ENCODE measurements around the gene LETM1.
A peak's percentile ranks its signal among the peaks of the same experiment; 100 is the strongest.

The LETM1 gene

GRCh38 chr4:1868912-1869311 lies 13.0 kb upstream of the LETM1 start:
- H3K4me1 Mint-ChIP-seq, result peaks cover 11 to 25% of the 10 kb centered on the region in 2 donors
- H3K27me3 Mint-ChIP-seq, result no peaks in the 10 kb centered on the region
- no peak for ATAC-seq (replicated peaks)
- H3K27ac Mint-ChIP-seq, result no peak overlapping the region
- no peaks in the 10 kb centered on the region for H3K9me3 Mint-ChIP-seq
- DNase-seq, result no peak
- no peak overlapping the region for H3K4me3 Mint-ChIP-seq
- H3K36me3 Mint-ChIP-seq, result peaks cover 3 to 4% of the 10 kb centered on the region in 2 donors

- DNase-seq (no peak), ATAC-seq (replicated peaks) (no peak)
- peaks cover 3 to 4% of the 10 kb centered on the region in 2 donors for H3K36me3 Mint-ChIP-seq
- no peak overlapping the region for H3K4me3 Mint-ChIP-seq
- no peak overlapping the region for H3K27ac Mint-ChIP-seq
- no peaks in the 10 kb centered on the region for H3K9me3 Mint-ChIP-seq
- H3K4me1 Mint-ChIP-seq, result peaks cover 12 to 25% of the 10 kb centered on the region in 2 donors
- H3K27me3 Mint-ChIP-seq, result no peaks in the 10 kb centered on the region
Observed at GRCh38 chr4:1868293-1868692, 12.3 kb upstream of the LETM1 start.

DNA sequence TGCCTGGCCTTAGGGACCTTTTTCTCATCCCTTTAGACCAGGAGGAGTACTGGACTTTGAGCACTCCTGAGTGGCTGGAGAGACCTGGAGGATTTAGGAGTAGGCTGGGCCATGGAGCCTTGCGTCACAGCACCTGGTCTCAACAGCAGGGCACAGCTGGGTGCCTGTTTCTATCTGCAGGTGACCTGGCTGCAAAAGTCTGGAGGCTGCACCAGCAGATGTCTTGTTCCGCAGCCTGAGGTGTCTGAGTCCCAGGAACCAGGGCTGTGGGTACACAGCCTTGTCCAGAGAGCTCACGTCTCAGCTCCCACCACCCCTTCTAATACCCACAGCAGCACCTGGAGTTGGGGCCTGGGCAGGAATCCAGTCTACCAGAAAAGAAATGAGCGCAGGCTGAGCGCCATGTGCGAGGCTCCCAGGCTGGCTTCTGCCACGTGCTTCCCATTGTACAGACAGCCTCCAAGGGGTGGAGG lies 10.3 kb upstream of the LETM1 start:
- H3K36me3 Mint-ChIP-seq, result no peaks in the 10 kb centered on the region
- peak overlapping the region; percentile 37 for H3K27ac Mint-ChIP-seq
- no peak for DNase-seq
- peaks cover 21 to 34% of the 10 kb centered on the region in 2 donors for H3K4me1 Mint-ChIP-seq
- no peaks in the 10 kb centered on the region for H3K27me3 Mint-ChIP-seq
- H3K9me3 Mint-ChIP-seq, result no peaks in the 10 kb centered on the region
- no peak overlapping the region for H3K4me3 Mint-ChIP-seq
- no peak for ATAC-seq (replicated peaks)

- Mint-ChIP-seq H3K4me3 (no peak overlapping the region), H3K9me3 (no peaks in the 10 kb centered on the region), H3K27me3 (no peaks in the 10 kb centered on the region), H3K4me1 (peaks cover 20 to 30% of the 10 kb centered on the region in 2 donors), H3K36me3 (no peaks in the 10 kb centered on the region), H3K27ac (no peak overlapping the region)
- DNase-seq, result no peak
- no peak for ATAC-seq (replicated peaks)
Observed at GRCh38 chr4:1864076-1865008, 8.4 kb upstream of the LETM1 start.

DNA sequence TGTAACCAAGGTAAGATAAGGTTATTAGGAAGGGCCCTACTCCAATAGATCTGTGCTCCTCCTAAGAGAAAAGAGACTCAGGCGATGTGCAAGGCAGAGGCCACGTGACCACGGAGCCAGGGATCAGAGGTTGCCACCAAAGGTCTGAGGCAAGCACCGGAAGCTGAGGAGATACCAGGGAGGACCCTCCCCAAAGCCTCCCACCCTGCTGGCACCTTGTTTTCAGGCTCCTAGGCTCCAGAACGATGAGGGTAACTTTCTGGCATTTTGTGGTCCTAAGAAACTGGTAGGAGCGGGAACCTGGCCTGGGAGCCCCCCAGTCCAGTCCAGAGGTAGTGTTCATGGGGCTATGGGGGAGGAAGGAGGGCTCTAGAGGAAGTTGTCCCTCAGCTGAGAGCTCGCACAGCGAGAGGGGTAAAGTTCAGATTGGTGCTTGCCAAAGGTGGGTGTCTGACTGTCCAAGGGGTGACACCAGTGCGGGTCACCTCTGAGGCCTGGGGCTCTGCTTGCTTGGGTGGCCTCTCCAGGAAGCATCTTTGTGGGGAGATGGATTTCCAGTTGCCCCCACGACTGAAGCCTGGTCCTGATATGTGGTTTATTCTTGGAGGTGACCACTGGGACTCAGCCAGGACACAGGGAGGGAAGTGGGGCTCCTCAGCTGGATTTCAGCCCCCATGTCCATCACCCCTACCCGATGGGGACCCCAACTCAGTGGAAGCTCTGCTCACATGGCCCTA lies 7.5 kb upstream of the LETM1 start:
- no peak for DNase-seq
- ATAC-seq (replicated peaks), result no peak
- peaks cover 22 to 30% of the 10 kb centered on the region in 2 donors for H3K4me1 Mint-ChIP-seq

DNA sequence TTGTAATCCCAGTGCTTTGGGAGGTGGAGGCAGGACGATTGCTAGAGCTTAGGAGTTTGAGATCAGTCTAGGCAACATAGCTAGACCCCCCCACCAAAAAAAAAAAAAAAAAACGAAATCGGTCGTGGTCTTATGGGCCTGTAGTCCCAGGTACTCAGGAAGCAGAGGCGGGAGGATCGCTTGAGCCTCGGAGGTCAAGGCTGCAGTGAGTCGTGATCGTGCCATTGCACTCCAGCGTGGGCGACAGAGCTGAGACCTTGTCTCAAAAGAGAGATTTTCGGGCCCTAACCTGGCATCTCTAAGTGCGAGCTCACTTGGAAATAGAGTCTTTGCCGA lies 7.0 kb upstream of the LETM1 start:
- Mint-ChIP-seq H3K27me3 (no peaks in the 10 kb centered on the region), H3K4me1 (peaks cover 22 to 30% of the 10 kb centered on the region in 2 donors), H3K4me3 (peak overlapping the region; percentile 43 to 50), H3K27ac (no peak overlapping the region), H3K36me3 (no peaks in the 10 kb centered on the region), H3K9me3 (no peaks in the 10 kb centered on the region)
- ATAC-seq (replicated peaks) (no peak), DNase-seq (no peak)

More for the DNA sequence above, 7.5 kb upstream of the LETM1 start:
- Mint-ChIP-seq H3K36me3 (no peaks in the 10 kb centered on the region), H3K27me3 (no peaks in the 10 kb centered on the region), H3K4me3 (no peak overlapping the region), H3K9me3 (no peaks in the 10 kb centered on the region), H3K27ac (no peak overlapping the region)

- H3K4me1 Mint-ChIP-seq, result peaks cover 26 to 33% of the 10 kb centered on the region in 2 donors
- H3K27ac Mint-ChIP-seq, result no peak overlapping the region
- H3K27me3 Mint-ChIP-seq, result no peaks in the 10 kb centered on the region
- H3K4me3 Mint-ChIP-seq, result peak overlapping the region; percentile 69 to 83
- no peaks in the 10 kb centered on the region for H3K9me3 Mint-ChIP-seq
- H3K36me3 Mint-ChIP-seq, result no peaks in the 10 kb centered on the region
- DNase-seq, result no peak
- peak; percentile 52 to 65 for ATAC-seq (replicated peaks)
Observed at GRCh38 chr4:1862055-1862911, 6.3 kb upstream of the LETM1 start.

GRCh38 chr4:1859389-1859753 lies 3.4 kb upstream of the LETM1 start:
- H3K4me1 Mint-ChIP-seq, result peaks cover 28 to 46% of the 10 kb centered on the region in 2 donors
- H3K27me3 Mint-ChIP-seq, result no peaks in the 10 kb centered on the region
- H3K27ac Mint-ChIP-seq, result no peak overlapping the region
- no peak for DNase-seq
- no peaks in the 10 kb centered on the region for H3K9me3 Mint-ChIP-seq
- H3K36me3 Mint-ChIP-seq, result no peaks in the 10 kb centered on the region
- ATAC-seq (replicated peaks), result no peak
- no peak overlapping the region for H3K4me3 Mint-ChIP-seq

- Mint-ChIP-seq H3K4me1 (peaks cover 31 to 50% of the 10 kb centered on the region in 2 donors), H3K9me3 (no peaks in the 10 kb centered on the region), H3K36me3 (peaks cover 0 to 8% of the 10 kb centered on the region in 2 donors), H3K4me3 (no peak overlapping the region), H3K27ac (no peak overlapping the region), H3K27me3 (no peaks in the 10 kb centered on the region)
- ATAC-seq (replicated peaks) (no peak), DNase-seq (no peak)
Observed at GRCh38 chr4:1857931-1858330, 2.0 kb upstream of the LETM1 start.

GRCh38 chr4:1856943-1857699 lies 1.2 kb upstream of the LETM1 start:
- Mint-ChIP-seq H3K36me3 (peaks cover 0 to 10% of the 10 kb centered on the region in 2 donors), H3K4me1 (peaks cover 29 to 50% of the 10 kb centered on the region in 2 donors), H3K27me3 (no peaks in the 10 kb centered on the region), H3K4me3 (peak overlapping the region; percentile 86 to 91), H3K9me3 (no peaks in the 10 kb centered on the region), H3K27ac (peak overlapping the region; percentile 88)
- DNase-seq, result no peak
- ATAC-seq (replicated peaks), result no peak

DNA sequence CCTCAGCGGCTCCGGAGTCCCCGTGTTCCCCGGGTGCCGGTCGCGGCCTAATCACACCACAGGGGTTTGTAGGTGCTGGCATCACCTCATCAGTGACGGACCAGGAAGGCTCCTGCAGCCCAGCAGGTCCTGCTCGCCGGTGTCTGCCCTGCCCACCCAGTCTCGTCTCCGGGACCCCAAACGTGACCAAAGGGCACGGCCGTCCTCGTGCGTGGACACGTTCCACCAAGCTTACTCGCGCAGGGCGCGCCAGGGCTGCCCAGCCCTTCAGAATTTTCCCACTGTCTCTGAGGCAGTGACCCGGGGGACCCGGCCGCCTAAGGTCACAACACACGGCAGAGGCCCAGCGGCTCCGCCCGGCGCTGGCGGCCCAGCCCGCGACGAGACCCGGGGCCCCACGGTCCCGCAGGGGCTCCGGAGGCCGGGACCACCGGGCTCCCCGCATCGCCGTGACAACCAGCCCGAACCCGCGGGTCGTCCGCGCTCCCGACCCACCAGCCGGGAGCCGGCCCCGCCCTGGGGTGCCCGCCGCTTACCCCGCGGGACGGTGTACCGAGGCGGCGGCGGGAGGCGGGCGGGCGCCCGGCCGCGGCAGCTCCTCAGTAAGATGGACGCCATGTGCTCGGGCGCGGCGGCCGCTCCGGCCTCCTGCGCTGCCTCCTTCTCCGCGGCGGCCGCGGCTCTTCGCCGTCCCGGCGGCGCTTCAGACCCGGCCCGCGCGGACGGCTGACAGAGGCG lies 454 bp downstream of the LETM1 start:
- DNase-seq, result peak; percentile 7
- H3K4me1 Mint-ChIP-seq, result peaks cover 27 to 52% of the 10 kb centered on the region in 2 donors
- peak overlapping the region; percentile 86 to 91 for H3K4me3 Mint-ChIP-seq
- no peaks in the 10 kb centered on the region for H3K27me3 Mint-ChIP-seq
- peak overlapping the region; percentile 94 for H3K27ac Mint-ChIP-seq
- H3K9me3 Mint-ChIP-seq, result no peaks in the 10 kb centered on the region
- H3K36me3 Mint-ChIP-seq, result peaks cover 0 to 16% of the 10 kb centered on the region in 2 donors
- peak; percentile 46 to 52 for ATAC-seq (replicated peaks)

DNA sequence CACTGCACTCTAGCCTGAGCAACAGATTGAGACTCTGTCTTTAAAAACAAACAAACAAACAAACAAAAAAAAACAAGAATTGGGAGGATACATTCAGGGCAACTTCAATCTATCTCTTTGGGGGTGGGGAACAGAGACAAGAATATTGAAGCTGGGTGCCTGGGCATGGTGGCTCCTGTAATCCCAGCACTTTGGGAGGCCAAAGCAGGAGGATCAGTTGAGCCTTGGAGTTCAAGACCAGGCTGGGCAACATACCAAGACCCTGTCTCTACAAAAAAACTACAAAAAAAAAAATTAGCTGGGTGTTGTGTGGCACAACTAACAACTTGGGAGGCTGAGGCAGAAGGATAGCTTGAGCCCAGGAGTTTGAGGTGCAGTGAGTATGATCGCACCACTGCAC lies 1.2 kb downstream of the LETM1 start:
- H3K27ac Mint-ChIP-seq, result peak overlapping the region; percentile 75
- H3K4me3 Mint-ChIP-seq, result peak overlapping the region; percentile 85 to 91
- no peaks in the 10 kb centered on the region for H3K27me3 Mint-ChIP-seq
- no peak for DNase-seq
- H3K36me3 Mint-ChIP-seq, result peaks cover 0 to 16% of the 10 kb centered on the region in 2 donors
- ATAC-seq (replicated peaks), result no peak
- peaks cover 27 to 52% of the 10 kb centered on the region in 2 donors for H3K4me1 Mint-ChIP-seq
- no peaks in the 10 kb centered on the region for H3K9me3 Mint-ChIP-seq
